Trophoblast cell (in vitro differentiated cells and primary cell): Measurements from ENCODE around the gene MACROH2A1.

Source experiments
- DNase-seq, 2 donors: peaks; one replicate each; pipeline ENCODE4 v3.0.0-alpha.2; 2016
- H2AFZ ChIP-seq: 2 replicates; pipeline ENCODE4 v1.6.1; 2013; ENCODE audit warnings: low read length, moderate library complexity, mild to moderate bottlenecking; ENCODE audit not compliant: insufficient read depth, poor library complexity
- H2AK5ac ChIP-seq: 2 replicates; pipeline ENCODE4 v1.6.1; 2013; ENCODE audit warnings: mild to moderate bottlenecking, low read length
- H2BK120ac ChIP-seq: 2 replicates; pipeline ENCODE4 v1.6.1; 2013; ENCODE audit warnings: low read length, mild to moderate bottlenecking, moderate library complexity; ENCODE audit not compliant: insufficient read depth, poor library complexity
- H2BK12ac ChIP-seq: 2 replicates; pipeline ENCODE4 v1.6.1; 2013; ENCODE audit warnings: mild to moderate bottlenecking, low read length, moderate library complexity
- H2BK5ac ChIP-seq: 2 replicates; pipeline ENCODE4 v1.6.1; 2013; ENCODE audit warnings: low read length, low read depth, moderate library complexity, mild to moderate bottlenecking; ENCODE audit not compliant: poor library complexity
- H3K14ac ChIP-seq: 2 replicates; pipeline ENCODE4 v1.6.1; 2013; ENCODE audit warnings: mild to moderate bottlenecking, low read length
- H3K18ac ChIP-seq: 2 replicates; pipeline ENCODE4 v1.6.1; 2013; ENCODE audit warnings: mild to moderate bottlenecking, low read length
- H3K23ac ChIP-seq: 2 replicates; pipeline ENCODE4 v1.6.1; 2013; ENCODE audit warnings: low read length
- H3K27ac ChIP-seq: 2 replicates; pipeline ENCODE4 v1.5.1; 2013; ENCODE audit warnings: low read depth, mild to moderate bottlenecking, inconsistent platforms, low read length, moderate library complexity
- H3K27me3 ChIP-seq: 2 replicates; pipeline ENCODE4 v1.6.1; 2013; ENCODE audit warnings: inconsistent platforms, mild to moderate bottlenecking, low read length, moderate library complexity; ENCODE audit not compliant: insufficient read depth
- H3K36me3 ChIP-seq, 2 experiments: 1 replicate in 1 of 2; 2 replicates in 1 of 2; pipeline ENCODE4 v1.6.1; 2013; ENCODE audit warnings: low read length in 2 of 2, mild to moderate bottlenecking in 2 of 2, moderate library complexity in 1 of 2; ENCODE audit not compliant: insufficient read depth in 2 of 2, control insufficient read depth in 1 of 2
- H3K4ac ChIP-seq: 2 replicates; pipeline ENCODE4 v1.6.1; 2013; ENCODE audit warnings: low read depth, mild to moderate bottlenecking, low read length, moderate library complexity
- H3K4me1 ChIP-seq, 2 experiments: 1 replicate in 1 of 2; 2 replicates in 1 of 2; pipeline ENCODE4 v1.6.1; 2013; ENCODE audit warnings: low read length in 2 of 2, mild to moderate bottlenecking in 2 of 2, moderate library complexity in 1 of 2; ENCODE audit not compliant: insufficient read depth in 2 of 2, control insufficient read depth in 1 of 2
- H3K4me2 ChIP-seq: 2 replicates; pipeline ENCODE4 v1.6.1; 2013; ENCODE audit warnings: inconsistent platforms, mild to moderate bottlenecking, low read length, moderate library complexity
- H3K4me3 ChIP-seq: 2 replicates; pipeline ENCODE4 v1.5.1; 2013; ENCODE audit warnings: mild to moderate bottlenecking, low read depth, low read length, inconsistent platforms
- H3K79me1 ChIP-seq: one replicate; pipeline ENCODE4 v1.6.1; 2013; ENCODE audit warnings: low read length
- H3K79me2 ChIP-seq: 2 replicates; pipeline ENCODE4 v1.6.1; 2013; ENCODE audit warnings: low read length, mild to moderate bottlenecking; ENCODE audit not compliant: control insufficient read depth, insufficient read depth, poor library complexity
- H3K9ac ChIP-seq: 2 replicates; pipeline ENCODE4 v1.6.1; 2013; ENCODE audit warnings: mild to moderate bottlenecking, low read length
- H3K9me3 ChIP-seq: 2 replicates; pipeline ENCODE4 v1.6.1; 2013; ENCODE audit warnings: low read depth, mild to moderate bottlenecking, control low read depth, inconsistent platforms, low read length; ENCODE audit not compliant: insufficient read depth
- H4K12ac ChIP-seq: 2 replicates; pipeline ENCODE4 v1.6.1; 2013; ENCODE audit warnings: low read depth, mild to moderate bottlenecking, low read length, moderate library complexity
- H4K8ac ChIP-seq: 2 replicates; pipeline ENCODE4 v1.6.1; 2013; ENCODE audit warnings: low read depth, mild to moderate bottlenecking, low read length, moderate library complexity
- H4K91ac ChIP-seq: one replicate; pipeline ENCODE4 v1.6.1; 2013; ENCODE audit warnings: low read depth, mild to moderate bottlenecking, low read length, moderate library complexity
- WGBS: extraction: QIAGEN DNeasy Blood & Tissue Kit; methylation state at CpG from one replicate; pipeline ENCODE4 v1.1.7; 2013; ENCODE audit warnings: missing lambda C conversion rate; ENCODE audit not compliant: insufficient read length, insufficient coverage; ENCODE audit errors: extremely low coverage; 5-methylcytosine and 5-hydroxymethylcytosine counted together

The MACROH2A1 gene

GRCh38 chr5:135428586-135428985, 29.6 kb upstream of the MACROH2A1 start:
- no peak overlapping the region for H4K91ac ChIP-seq

GRCh38 chr5:135426102-135427082, 27.4 kb upstream of the MACROH2A1 start:
- no peak overlapping the region for H3K27ac ChIP-seq
- WGBS: no CpG with 5 or more reads among the region's 7 CpGs

More at GRCh38 chr5:135428586-135428985, 29.6 kb upstream of the MACROH2A1 start:
- Histone ChIP-seq H4K12ac (no peak overlapping the region), H2AK5ac (no peak overlapping the region), H3K9me3 (peaks cover 3% of the 10 kb centered on the region), H3K79me2 (no peaks in the 10 kb centered on the region), H4K8ac (no peak overlapping the region), H3K4me1 (peaks cover 0 to 4% of the 10 kb centered on the region in 2 experiments), H3K23ac (no peak overlapping the region), H3K27me3 (no peaks in the 10 kb centered on the region), H2BK12ac (no peak overlapping the region), H3K14ac (no peak overlapping the region), H3K79me1 (no peaks in the 10 kb centered on the region), H3K4ac (no peak overlapping the region), H2BK5ac (no peak overlapping the region), H3K9ac (no peak overlapping the region), H3K27ac (no peak overlapping the region), H2BK120ac (no peak overlapping the region), H3K36me3 (no peaks in the 10 kb centered on the region), H3K4me2 (no peak overlapping the region), H2AFZ (no peak overlapping the region), H3K18ac (no peak overlapping the region), H3K4me3 (no peak overlapping the region)
- no CpG with 5 or more reads among the region's 1 CpG for WGBS
- DNase-seq: no peak

GRCh38 chr5:135425641-135426040, 26.6 kb upstream of the MACROH2A1 start:
- H3K9ac ChIP-seq: no peak overlapping the region
- no peak overlapping the region for H2AK5ac ChIP-seq
- no peak overlapping the region for H4K91ac ChIP-seq
- no peak overlapping the region for H2BK12ac ChIP-seq
- H3K4me1 ChIP-seq: peaks cover 0 to 6% of the 10 kb centered on the region in 2 experiments
- H3K18ac ChIP-seq: no peak overlapping the region
- H3K27ac ChIP-seq: no peak overlapping the region
- H3K23ac ChIP-seq: no peak overlapping the region
- peaks cover 3% of the 10 kb centered on the region for H3K9me3 ChIP-seq
- no peaks in the 10 kb centered on the region for H3K36me3 ChIP-seq
- no peak overlapping the region for H2BK120ac ChIP-seq
- H3K4me2 ChIP-seq: no peak overlapping the region
- H2AFZ ChIP-seq: no peak overlapping the region
- no peaks in the 10 kb centered on the region for H3K79me2 ChIP-seq
- DNase-seq: no peak
- H3K14ac ChIP-seq: no peak overlapping the region
- H3K4me3 ChIP-seq: no peak overlapping the region
- no peak overlapping the region for H2BK5ac ChIP-seq
- H3K27me3 ChIP-seq: no peaks in the 10 kb centered on the region
- H3K4ac ChIP-seq: no peak overlapping the region
- no CpG with 5 or more reads among the region's 2 CpGs for WGBS
- H4K12ac ChIP-seq: no peak overlapping the region
- no peak overlapping the region for H4K8ac ChIP-seq
- H3K79me1 ChIP-seq: no peaks in the 10 kb centered on the region

More at GRCh38 chr5:135426102-135427082, 27.4 kb upstream of the MACROH2A1 start:
- Histone ChIP-seq H2BK120ac (no peak overlapping the region), H3K4me2 (no peak overlapping the region), H2BK5ac (no peak overlapping the region), H4K91ac (no peak overlapping the region), H2AK5ac (no peak overlapping the region), H4K8ac (no peak overlapping the region), H3K18ac (no peak overlapping the region), H3K4me3 (no peak overlapping the region), H3K36me3 (no peaks in the 10 kb centered on the region), H3K4ac (no peak overlapping the region), H3K79me1 (no peaks in the 10 kb centered on the region), H2BK12ac (no peak overlapping the region), H3K9me3 (peaks cover 3% of the 10 kb centered on the region), H3K9ac (no peak overlapping the region), H3K79me2 (no peaks in the 10 kb centered on the region), H3K4me1 (peaks cover 0 to 6% of the 10 kb centered on the region in 2 experiments), H3K27me3 (no peaks in the 10 kb centered on the region), H2AFZ (no peak overlapping the region), H3K23ac (no peak overlapping the region), H3K14ac (no peak overlapping the region), H4K12ac (no peak overlapping the region)
- peak in 1 of 2 donors; percentile 74 for DNase-seq

GRCh38 chr5:135423846-135424168, 24.8 kb upstream of the MACROH2A1 start:
- DNase-seq: no peak
- H3K36me3 ChIP-seq: no peaks in the 10 kb centered on the region
- H3K23ac ChIP-seq: no peak overlapping the region
- H3K18ac ChIP-seq: no peak overlapping the region
- H3K4ac ChIP-seq: no peak overlapping the region
- H2BK120ac ChIP-seq: no peak overlapping the region
- H2BK5ac ChIP-seq: no peak overlapping the region
- no peak overlapping the region for H4K12ac ChIP-seq
- H4K8ac ChIP-seq: no peak overlapping the region
- H3K79me1 ChIP-seq: no peaks in the 10 kb centered on the region
- H3K14ac ChIP-seq: no peak overlapping the region
- H4K91ac ChIP-seq: no peak overlapping the region
- no peak overlapping the region for H2AK5ac ChIP-seq
- H3K4me3 ChIP-seq: no peak overlapping the region
- no peak overlapping the region for H2BK12ac ChIP-seq
- H3K27me3 ChIP-seq: no peaks in the 10 kb centered on the region
- peaks cover 2% of the 10 kb centered on the region for H3K9me3 ChIP-seq
- H3K27ac ChIP-seq: no peak overlapping the region
- no peaks in the 10 kb centered on the region for H3K79me2 ChIP-seq
- no peak overlapping the region for H3K9ac ChIP-seq
- peaks cover 0 to 3% of the 10 kb centered on the region in 2 experiments for H3K4me1 ChIP-seq
- H2AFZ ChIP-seq: no peak overlapping the region
- no peak overlapping the region for H3K4me2 ChIP-seq
- no CpG with 5 or more reads among the region's 1 CpG for WGBS
